Neural crest cell (in vitro differentiated cells): ENCODE data around the gene KCNQ4. TPM values are rescaled to one million over a fixed set of nuclear protein-coding genes. Genes with fewer than 3 reads are reported as not detected.

Experiments
- DNase-seq: peaks from one replicate; pipeline ENCODE4 v3.0.0; 2021; ENCODE audit warnings: low read depth, mixed read lengths, low spot score
- H3K27ac Mint-ChIP-seq: one replicate; pipeline ENCODE4 v1.8.0; 2021; ENCODE audit warnings: mild to moderate bottlenecking, mixed read lengths; ENCODE audit not compliant: unreplicated experiment
- H3K27me3 Mint-ChIP-seq: 2 replicates; pipeline ENCODE4 v1.8.0; 2021; ENCODE audit warnings: low read depth, mild to moderate bottlenecking, mixed read lengths
- H3K36me3 Mint-ChIP-seq: 2 replicates; pipeline ENCODE4 v1.8.0; 2021; ENCODE audit warnings: low read depth, mild to moderate bottlenecking, mixed read lengths
- H3K4me1 Mint-ChIP-seq: 2 replicates; pipeline ENCODE4 v1.8.0; 2021; ENCODE audit warnings: mixed read lengths
- H3K4me3 Mint-ChIP-seq: one replicate; pipeline ENCODE4 v1.8.0; 2021; ENCODE audit warnings: mild to moderate bottlenecking, mixed read lengths
- H3K9me3 Mint-ChIP-seq: 2 replicates; pipeline ENCODE4 v1.8.0; 2021; ENCODE audit warnings: mixed read lengths
- total RNA-seq: library from RNA; stranded (reverse); gene quantifications from 2 replicates; pipeline ENCODE4 v1.2.1, GENCODE V29; 2021
- TF ChIP-seq, protein P1 (sequence below): fragments of 200-600 bp; sonication (generic); conservative IDR thresholded peaks from 2 replicates; pipeline ENCODE4 v1.5.0; 2021; ENCODE audit warnings: antibody characterized with exemption, mild to moderate bottlenecking

Gene KCNQ4
- total RNA-seq, 1 donor from 2014 or later, result 0.89 TPM

DNA sequence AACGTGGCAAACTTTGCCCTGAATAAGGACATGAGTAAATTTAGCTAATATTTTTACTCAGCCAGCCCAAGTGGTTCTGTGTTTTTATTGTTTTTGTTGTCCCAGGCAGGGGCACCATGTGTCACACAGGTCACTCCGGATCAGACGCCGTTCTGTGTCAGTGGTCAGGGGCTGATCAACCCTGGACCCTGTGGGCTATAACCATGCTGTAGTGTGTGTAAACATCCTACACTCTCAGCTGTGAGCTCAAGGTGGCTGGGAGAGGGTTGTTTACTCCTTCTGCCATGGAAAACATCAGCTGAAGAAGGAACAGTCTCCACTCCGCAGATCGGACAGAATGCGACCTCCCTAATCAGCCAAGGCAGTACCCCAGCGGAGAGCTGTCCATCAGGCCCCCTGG is 26.5 kb upstream of the KCNQ4 start:
- H3K27ac Mint-ChIP-seq, result no peak overlapping the region
- TF ChIP-seq, protein P1, sequence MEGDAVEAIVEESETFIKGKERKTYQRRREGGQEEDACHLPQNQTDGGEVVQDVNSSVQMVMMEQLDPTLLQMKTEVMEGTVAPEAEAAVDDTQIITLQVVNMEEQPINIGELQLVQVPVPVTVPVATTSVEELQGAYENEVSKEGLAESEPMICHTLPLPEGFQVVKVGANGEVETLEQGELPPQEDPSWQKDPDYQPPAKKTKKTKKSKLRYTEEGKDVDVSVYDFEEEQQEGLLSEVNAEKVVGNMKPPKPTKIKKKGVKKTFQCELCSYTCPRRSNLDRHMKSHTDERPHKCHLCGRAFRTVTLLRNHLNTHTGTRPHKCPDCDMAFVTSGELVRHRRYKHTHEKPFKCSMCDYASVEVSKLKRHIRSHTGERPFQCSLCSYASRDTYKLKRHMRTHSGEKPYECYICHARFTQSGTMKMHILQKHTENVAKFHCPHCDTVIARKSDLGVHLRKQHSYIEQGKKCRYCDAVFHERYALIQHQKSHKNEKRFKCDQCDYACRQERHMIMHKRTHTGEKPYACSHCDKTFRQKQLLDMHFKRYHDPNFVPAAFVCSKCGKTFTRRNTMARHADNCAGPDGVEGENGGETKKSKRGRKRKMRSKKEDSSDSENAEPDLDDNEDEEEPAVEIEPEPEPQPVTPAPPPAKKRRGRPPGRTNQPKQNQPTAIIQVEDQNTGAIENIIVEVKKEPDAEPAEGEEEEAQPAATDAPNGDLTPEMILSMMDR, result no peak
- no peaks in the 10 kb centered on the region for H3K4me1 Mint-ChIP-seq
- H3K27me3 Mint-ChIP-seq, result no peaks in the 10 kb centered on the region
- peaks cover 7% of the 10 kb centered on the region for H3K36me3 Mint-ChIP-seq
- H3K4me3 Mint-ChIP-seq, result no peak overlapping the region
- no peaks in the 10 kb centered on the region for H3K9me3 Mint-ChIP-seq
- no peak for DNase-seq

DNA sequence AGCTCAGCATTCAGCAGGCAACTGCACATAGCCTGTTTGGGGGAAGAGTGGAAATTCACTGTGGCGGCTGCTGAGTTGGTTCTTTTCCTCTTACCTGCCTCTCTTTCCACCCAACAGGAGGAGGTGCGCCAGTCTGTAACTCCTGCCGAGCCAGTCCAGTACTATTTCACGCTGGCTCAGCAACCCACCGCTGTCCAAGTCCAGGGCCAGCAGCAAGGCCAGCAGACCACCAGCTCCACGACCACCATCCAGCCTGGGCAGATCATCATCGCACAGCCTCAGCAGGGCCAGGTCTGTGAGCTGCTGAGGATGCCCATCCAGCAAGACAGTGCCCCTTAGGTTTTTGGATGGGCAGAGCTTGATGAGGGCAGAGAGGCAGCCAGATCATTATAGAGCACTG is 25.6 kb upstream of the KCNQ4 start:
- Mint-ChIP-seq H3K4me3 (no peak overlapping the region), H3K27ac (no peak overlapping the region), H3K36me3 (peaks cover 7% of the 10 kb centered on the region), H3K9me3 (no peaks in the 10 kb centered on the region), H3K27me3 (no peaks in the 10 kb centered on the region), H3K4me1 (no peaks in the 10 kb centered on the region)
- DNase-seq, result no peak
- TF ChIP-seq, protein P1, result no peak

DNA sequence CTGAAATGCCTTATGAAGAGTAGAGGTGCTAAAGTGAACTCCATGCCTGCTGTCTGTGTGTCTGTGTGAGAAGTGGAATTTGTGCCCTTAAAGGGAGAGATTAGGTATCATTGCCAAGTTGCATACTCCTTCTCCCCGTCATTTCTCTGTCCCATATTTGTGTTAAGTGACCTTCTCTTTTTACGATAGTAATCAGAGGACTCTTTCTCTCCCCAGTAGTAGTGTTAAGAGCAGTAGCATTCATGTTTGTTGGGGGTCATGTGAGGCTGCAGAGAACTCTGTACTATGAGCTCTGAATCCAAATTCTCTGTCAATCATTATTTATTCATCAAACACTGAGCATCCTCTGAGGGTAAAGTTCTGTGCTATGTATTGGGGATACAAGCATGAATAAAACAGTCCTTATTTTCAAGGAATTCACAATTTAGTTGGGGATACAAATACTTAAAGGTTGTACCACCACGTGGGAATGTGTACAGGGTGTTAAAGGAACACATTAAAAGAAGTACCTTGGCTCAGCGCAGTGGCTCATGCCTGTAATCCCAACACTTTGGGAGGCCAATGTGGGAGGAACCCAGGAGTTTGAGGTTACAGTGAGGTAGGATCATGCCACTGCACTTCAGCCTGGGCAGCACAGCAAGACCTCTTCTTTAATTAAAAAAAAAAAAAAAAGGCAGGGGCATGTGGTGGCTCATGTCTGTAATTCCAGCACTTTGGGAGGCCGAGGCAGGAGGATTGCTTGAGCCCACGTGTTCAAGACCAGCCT is 24.8 kb upstream of the KCNQ4 start:
- no peaks in the 10 kb centered on the region for H3K27me3 Mint-ChIP-seq
- no peak overlapping the region for H3K27ac Mint-ChIP-seq
- H3K9me3 Mint-ChIP-seq, result no peaks in the 10 kb centered on the region
- TF ChIP-seq, protein P1, result no peak
- DNase-seq, result no peak
- H3K4me3 Mint-ChIP-seq, result no peak overlapping the region
- peaks cover 7% of the 10 kb centered on the region for H3K36me3 Mint-ChIP-seq
- H3K4me1 Mint-ChIP-seq, result no peaks in the 10 kb centered on the region

DNA sequence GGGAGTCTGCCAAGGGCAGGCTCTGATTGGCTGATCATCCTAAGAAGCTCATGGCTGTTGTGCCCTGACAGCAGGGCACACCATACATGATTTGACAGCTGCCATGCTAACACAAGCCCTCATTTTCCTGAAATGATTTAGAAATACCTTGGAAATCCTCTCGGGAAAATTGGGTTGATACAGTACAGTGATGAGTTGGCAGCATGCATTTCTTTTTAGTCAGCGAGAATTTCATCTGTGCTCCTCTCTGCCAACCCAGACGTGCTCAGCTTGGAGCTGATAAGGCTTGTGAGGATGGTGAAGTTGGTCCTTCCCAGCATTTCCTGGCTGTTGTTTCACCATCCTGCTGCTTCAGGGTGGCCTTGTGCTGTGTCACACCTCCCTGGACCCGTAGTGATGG is 22.6 kb upstream of the KCNQ4 start:
- peaks cover 7% of the 10 kb centered on the region for H3K36me3 Mint-ChIP-seq
- no peaks in the 10 kb centered on the region for H3K27me3 Mint-ChIP-seq
- no peak for DNase-seq
- no peak overlapping the region for H3K27ac Mint-ChIP-seq
- TF ChIP-seq, protein P1, result no peak
- no peaks in the 10 kb centered on the region for H3K4me1 Mint-ChIP-seq
- H3K4me3 Mint-ChIP-seq, result no peak overlapping the region
- H3K9me3 Mint-ChIP-seq, result no peaks in the 10 kb centered on the region

DNA sequence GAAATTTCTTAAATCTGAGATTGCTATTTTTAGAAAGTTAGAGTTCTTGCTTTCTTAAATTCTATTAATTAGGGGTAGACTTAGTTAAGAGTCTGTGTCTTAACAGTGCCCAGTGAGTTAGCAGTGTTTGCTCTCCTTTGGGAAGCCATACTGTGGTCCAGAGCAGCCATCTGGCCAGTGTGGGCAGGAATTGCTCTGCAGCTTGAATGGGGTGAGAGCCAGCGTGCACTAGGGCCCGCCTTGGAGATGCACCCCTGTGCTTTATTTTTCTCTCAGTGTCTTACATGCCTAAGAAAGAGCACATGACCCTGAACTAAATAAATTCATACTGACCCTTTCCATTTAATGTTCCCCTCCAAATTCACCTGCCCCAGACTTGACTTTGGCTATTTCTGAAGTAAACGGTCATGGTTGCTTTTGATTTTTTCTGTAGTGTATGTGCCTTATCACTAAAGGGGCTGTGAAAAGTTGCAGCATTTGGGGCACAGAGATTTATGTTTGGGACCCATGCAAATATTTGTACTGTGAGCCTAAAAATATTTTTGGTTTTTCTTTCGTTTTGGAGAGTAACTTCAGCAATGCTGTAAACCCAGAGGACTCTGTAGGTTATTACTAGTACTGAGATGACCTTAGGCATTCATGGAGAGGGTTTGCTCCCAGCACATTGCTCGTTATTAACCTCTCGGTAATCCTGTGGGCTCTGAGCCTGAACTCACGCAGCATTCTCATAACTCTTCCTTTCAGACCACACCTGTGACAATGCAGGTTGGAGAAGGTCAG is 21.3 kb upstream of the KCNQ4 start:
- TF ChIP-seq, protein P1, result no peak
- no peaks in the 10 kb centered on the region for H3K4me1 Mint-ChIP-seq
- no peak overlapping the region for H3K27ac Mint-ChIP-seq
- H3K4me3 Mint-ChIP-seq, result no peak overlapping the region
- no peak for DNase-seq
- peaks cover 16% of the 10 kb centered on the region for H3K36me3 Mint-ChIP-seq
- no peaks in the 10 kb centered on the region for H3K9me3 Mint-ChIP-seq
- no peaks in the 10 kb centered on the region for H3K27me3 Mint-ChIP-seq
